ENCODE results near the gene MBD5. TPM values are rescaled to one million over a fixed set of nuclear protein-coding genes. Genes with fewer than 3 reads are reported as not detected.

The MBD5 gene
- polyA plus RNA-seq, 2 of the 4 experiments (the other 2 are of a cell fraction): 5.4 to 24.1 TPM

DNA sequence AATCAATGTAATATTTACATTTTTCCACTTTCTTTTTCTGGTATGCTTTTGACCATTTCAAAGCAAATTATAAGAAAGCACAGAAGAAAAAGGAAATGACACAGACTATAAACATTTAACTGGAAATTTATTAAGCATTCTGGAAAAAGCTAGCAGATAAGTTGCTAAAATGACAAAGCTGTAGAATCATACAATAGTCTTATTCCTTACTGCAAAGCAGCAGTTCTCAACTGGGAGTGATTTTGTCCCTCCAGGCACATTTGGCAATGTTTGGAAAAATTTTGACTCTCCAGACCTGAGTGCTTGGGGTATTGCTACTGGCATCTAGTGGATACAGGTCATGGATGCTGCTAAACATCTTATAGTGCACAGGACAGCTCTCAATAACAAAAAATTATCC is 75.1 kb downstream of the MBD5 start:
- no peak for FAIRE-seq
- no peak for DNase-seq (ENCODE audit: low read depth in 1 of 2, low spot score in 1 of 2)
- ChIA-PET POLR2A (interaction anchor here (1.0 kb wide), 1 partner anchor 75 kb away, joined by 4 read pairs; the partner anchor contains the start of gene MBD5), CTCF (no interaction called here)
- Histone ChIP-seq H3K4me3 (no peak overlapping the region), H3K4me2 (no peak overlapping the region), H3K27ac (no peak overlapping the region), H3K4me1 (no peaks in the 10 kb centered on the region), H3K9me3 (0 out of 3 replicates have a peak, but pooled peaks cover 3% of the 10 kb centered on the region)
- ATAC-seq: no peak
- TF ChIP-seq, protein P1, sequence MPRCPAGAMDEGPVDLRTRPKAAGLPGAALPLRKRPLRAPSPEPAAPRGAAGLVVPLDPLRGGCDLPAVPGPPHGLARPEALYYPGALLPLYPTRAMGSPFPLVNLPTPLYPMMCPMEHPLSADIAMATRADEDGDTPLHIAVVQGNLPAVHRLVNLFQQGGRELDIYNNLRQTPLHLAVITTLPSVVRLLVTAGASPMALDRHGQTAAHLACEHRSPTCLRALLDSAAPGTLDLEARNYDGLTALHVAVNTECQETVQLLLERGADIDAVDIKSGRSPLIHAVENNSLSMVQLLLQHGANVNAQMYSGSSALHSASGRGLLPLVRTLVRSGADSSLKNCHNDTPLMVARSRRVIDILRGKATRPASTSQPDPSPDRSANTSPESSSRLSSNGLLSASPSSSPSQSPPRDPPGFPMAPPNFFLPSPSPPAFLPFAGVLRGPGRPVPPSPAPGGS (IDR thresholded peaks at IDR 0.05): no peak
- TF ChIP-seq CEBPB (IDR thresholded peaks at IDR 0.05): no peak
- TF ChIP-seq HOXB13 (CRISPR knock-in tag; IDR thresholded peaks at IDR 0.05; ENCODE audit: low read depth): no peak
- no peak for TF ChIP-seq MYC (IDR thresholded peaks at IDR 0.05; ENCODE audit: borderline replicate concordance, low read length)
- TF ChIP-seq CBX2 (IDR thresholded peaks at IDR 0.05; ENCODE audit: borderline replicate concordance, low read depth): no peak
- TF ChIP-seq, protein P2, sequence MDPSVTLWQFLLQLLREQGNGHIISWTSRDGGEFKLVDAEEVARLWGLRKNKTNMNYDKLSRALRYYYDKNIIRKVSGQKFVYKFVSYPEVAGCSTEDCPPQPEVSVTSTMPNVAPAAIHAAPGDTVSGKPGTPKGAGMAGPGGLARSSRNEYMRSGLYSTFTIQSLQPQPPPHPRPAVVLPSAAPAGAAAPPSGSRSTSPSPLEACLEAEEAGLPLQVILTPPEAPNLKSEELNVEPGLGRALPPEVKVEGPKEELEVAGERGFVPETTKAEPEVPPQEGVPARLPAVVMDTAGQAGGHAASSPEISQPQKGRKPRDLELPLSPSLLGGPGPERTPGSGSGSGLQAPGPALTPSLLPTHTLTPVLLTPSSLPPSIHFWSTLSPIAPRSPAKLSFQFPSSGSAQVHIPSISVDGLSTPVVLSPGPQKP (IDR thresholded peaks at IDR 0.05; ENCODE audit: low read depth, low read length): no peak
- TF ChIP-seq, protein P3, sequence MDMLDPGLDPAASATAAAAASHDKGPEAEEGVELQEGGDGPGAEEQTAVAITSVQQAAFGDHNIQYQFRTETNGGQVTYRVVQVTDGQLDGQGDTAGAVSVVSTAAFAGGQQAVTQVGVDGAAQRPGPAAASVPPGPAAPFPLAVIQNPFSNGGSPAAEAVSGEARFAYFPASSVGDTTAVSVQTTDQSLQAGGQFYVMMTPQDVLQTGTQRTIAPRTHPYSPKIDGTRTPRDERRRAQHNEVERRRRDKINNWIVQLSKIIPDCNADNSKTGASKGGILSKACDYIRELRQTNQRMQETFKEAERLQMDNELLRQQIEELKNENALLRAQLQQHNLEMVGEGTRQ (IDR thresholded peaks at IDR 0.05): no peak
- no peak for TF ChIP-seq POLR2AphosphoS2 (conservative IDR thresholded peaks at IDR 0.05; ENCODE audit: low read length)
- TF ChIP-seq, protein P4, sequence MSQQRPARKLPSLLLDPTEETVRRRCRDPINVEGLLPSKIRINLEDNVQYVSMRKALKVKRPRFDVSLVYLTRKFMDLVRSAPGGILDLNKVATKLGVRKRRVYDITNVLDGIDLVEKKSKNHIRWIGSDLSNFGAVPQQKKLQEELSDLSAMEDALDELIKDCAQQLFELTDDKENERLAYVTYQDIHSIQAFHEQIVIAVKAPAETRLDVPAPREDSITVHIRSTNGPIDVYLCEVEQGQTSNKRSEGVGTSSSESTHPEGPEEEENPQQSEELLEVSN (IDR thresholded peaks at IDR 0.05; ENCODE audit: borderline replicate concordance, low read depth): no peak

DNA sequence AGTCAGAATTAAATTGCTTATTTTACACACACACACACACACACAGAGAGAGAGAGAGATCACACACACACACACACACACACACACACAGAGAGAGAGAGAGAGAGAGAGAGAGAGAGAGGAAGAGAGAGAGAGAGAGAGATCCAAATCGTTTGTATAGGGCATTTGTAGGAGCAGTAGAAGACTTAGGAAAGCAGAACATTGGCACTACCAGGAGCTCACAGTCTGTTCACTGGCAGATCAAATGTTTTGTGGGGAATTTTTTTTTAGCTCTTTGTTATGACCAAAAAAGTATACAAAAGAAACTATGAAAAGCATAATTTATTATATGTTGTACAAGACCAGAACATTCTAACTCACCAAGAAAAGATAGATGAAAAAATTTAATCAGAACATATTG is 81.8 kb downstream of the MBD5 start:
- TF ChIP-seq HOXB13 (CRISPR knock-in tag; IDR thresholded peaks at IDR 0.05; ENCODE audit: low read depth): no peak
- TF ChIP-seq, protein P2 (IDR thresholded peaks at IDR 0.05; ENCODE audit: low read depth, low read length): no peak
- POLR2A ChIA-PET: no interaction called here
- 14% methylated on average over 1 of the region's 1 CpG for WGBS (ENCODE audit: missing lambda C conversion rate)
- Histone ChIP-seq H3K4me2 (no peak overlapping the region), H3K4me1 (no peaks in the 10 kb centered on the region), H3K9me3 (no peaks in the 10 kb centered on the region), H3K4me3 (no peak overlapping the region), H3K27ac (no peak overlapping the region)
- ATAC-seq (no peak), FAIRE-seq (no peak), DNase-seq (ENCODE audit: low read depth in 1 of 2, low spot score in 1 of 2) (no peak)
- CTCF ChIA-PET: interaction anchor here (0.7 to 0.9 kb wide), 3 partner anchors 24 to 117 kb away, joined by 3 read pairs; no protein-coding TSS in a partner anchor

DNA sequence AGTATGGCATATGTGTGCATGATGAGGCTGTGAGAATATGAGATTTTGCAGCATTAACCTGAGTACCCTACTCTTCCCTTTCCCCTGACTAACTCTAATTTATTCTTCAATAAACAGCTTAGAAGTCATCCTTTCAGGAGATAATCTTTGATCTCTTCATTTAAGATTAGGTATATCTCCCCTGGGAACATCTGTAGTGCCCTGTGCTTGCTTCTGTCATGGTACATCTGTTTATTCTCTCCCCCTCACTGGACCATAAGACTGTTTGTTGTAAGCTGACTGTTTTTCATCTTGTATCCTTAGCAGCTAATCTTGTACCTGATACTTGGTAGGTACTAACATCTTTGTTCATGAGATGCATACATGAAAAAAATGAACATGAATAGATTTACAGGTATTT is 83.1 kb downstream of the MBD5 start:
- no peak for ATAC-seq
- FAIRE-seq: no peak
- POLR2A ChIA-PET: no interaction called here
- CTCF ChIA-PET: no interaction called here
- H3K4me3 ChIP-seq: no peak overlapping the region
- H3K27ac ChIP-seq: no peak overlapping the region
- H3K4me1 ChIP-seq: no peaks in the 10 kb centered on the region
- H3K4me2 ChIP-seq: no peak overlapping the region
- no peaks in the 10 kb centered on the region for H3K9me3 ChIP-seq
- TF ChIP-seq CBX8 (IDR thresholded peaks at IDR 0.05): no peak
- TF ChIP-seq NR3C1 (IDR thresholded peaks at IDR 0.05): no peak
- TF ChIP-seq CEBPB (IDR thresholded peaks at IDR 0.05): no peak
- TF ChIP-seq, protein P5, sequence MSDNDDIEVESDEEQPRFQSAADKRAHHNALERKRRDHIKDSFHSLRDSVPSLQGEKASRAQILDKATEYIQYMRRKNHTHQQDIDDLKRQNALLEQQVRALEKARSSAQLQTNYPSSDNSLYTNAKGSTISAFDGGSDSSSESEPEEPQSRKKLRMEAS (IDR thresholded peaks at IDR 0.05): no peak
- TF ChIP-seq EHF (CRISPR knock-in tag; IDR thresholded peaks at IDR 0.05): no peak
- no peak for TF ChIP-seq HEYL (CRISPR knock-in tag; IDR thresholded peaks at IDR 0.05)
- TF ChIP-seq, protein P4 (IDR thresholded peaks at IDR 0.05; ENCODE audit: borderline replicate concordance, low read depth): no peak
- no peak for TF ChIP-seq TFCP2L1 (CRISPR knock-in tag; IDR thresholded peaks at IDR 0.05)
- no peak for TF ChIP-seq GATA3 (IDR thresholded peaks at IDR 0.05; ENCODE audit: borderline replicate concordance)
- TF ChIP-seq, protein P1 (IDR thresholded peaks at IDR 0.05): no peak
- TF ChIP-seq ZNF302 (CRISPR knock-in tag; IDR thresholded peaks at IDR 0.05): no peak
- TF ChIP-seq HOXB13 (CRISPR knock-in tag; IDR thresholded peaks at IDR 0.05; ENCODE audit: low read depth): no peak
- TF ChIP-seq RNF2 (IDR thresholded peaks at IDR 0.05; ENCODE audit: borderline replicate concordance, low read depth): no peak
- TF ChIP-seq JUNB (IDR thresholded peaks at IDR 0.05): no peak
- TF ChIP-seq, protein P2 (IDR thresholded peaks at IDR 0.05; ENCODE audit: low read depth, low read length): no peak
- no peak for TF ChIP-seq KDM1A (IDR thresholded peaks at IDR 0.05; ENCODE audit: low read depth)
- TF ChIP-seq FOXS1 (CRISPR knock-in tag; IDR thresholded peaks at IDR 0.05): no peak
- no peak for TF ChIP-seq HOXB5 (CRISPR knock-in tag; IDR thresholded peaks at IDR 0.05)
- TF ChIP-seq ZC3H11A (IDR thresholded peaks at IDR 0.05): no peak
- TF ChIP-seq, protein P6, sequence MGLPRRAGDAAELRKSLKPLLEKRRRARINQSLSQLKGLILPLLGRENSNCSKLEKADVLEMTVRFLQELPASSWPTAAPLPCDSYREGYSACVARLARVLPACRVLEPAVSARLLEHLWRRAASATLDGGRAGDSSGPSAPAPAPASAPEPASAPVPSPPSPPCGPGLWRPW (IDR thresholded peaks at IDR 0.05): no peak
- DNase-seq (ENCODE audit: low read depth in 1 of 2, low spot score in 1 of 2): no peak

Measured in A549 (cell line).